H1 (cell line): ENCODE data around the gene MYRIP. TPM values are rescaled to one million over a fixed set of nuclear protein-coding genes. Genes with fewer than 3 reads are reported as not detected.

Experiments used
- CTCF ChIA-PET: fragments of 300-600 bp; sonication (Branson Sonifier 250); formaldehyde crosslinking; loops from one replicate; lab custom pipeline; 2021; ENCODE audit not compliant: partially characterized antibody; lab: Charles Lee
- POLR2A ChIA-PET: fragments of 300-600 bp; sonication (Branson Sonifier 250); formaldehyde crosslinking; loops from one replicate; lab custom pipeline; 2021; ENCODE audit warnings: inconsistent platforms; ENCODE audit not compliant: partially characterized antibody; lab: Charles Lee
- DNase-seq, 2 experiments: peaks; one replicate each; pipeline versions ENCODE4 v3.0.0 to v3.0.0-alpha.2; 2010 to 2022; ENCODE audit warnings: low spot score in 2 of 2, low read depth in 1 of 2, mixed read lengths in 1 of 2
- FAIRE-seq: peaks from 2 replicates; lab custom pipeline; 2011; peaks lifted over from hg19 to GRCh38; lab: Jason Lieb, UNC
- H2AFZ ChIP-seq: 2 replicates; pipeline ENCODE4 v1.8.1; 2012; ENCODE audit warnings: low read length, inconsistent platforms
- H2AK5ac ChIP-seq: 2 replicates; pipeline ENCODE4 v1.6.1; 2013; ENCODE audit warnings: low read depth, low read length
- H2BK120ac ChIP-seq: replicated peaks from 2 replicates; pipeline ENCODE3; 2013; ENCODE audit warnings: low read depth, low read length, inconsistent platforms
- H2BK12ac ChIP-seq: 2 replicates; pipeline ENCODE4 v1.6.1; 2013; ENCODE audit warnings: low read depth, low read length
- H2BK15ac ChIP-seq: 2 replicates; pipeline ENCODE4 v1.6.1; 2013; ENCODE audit warnings: low read length
- H2BK20ac ChIP-seq: 2 replicates; pipeline ENCODE4 v1.6.1; 2013; ENCODE audit warnings: low read length
- H2BK5ac ChIP-seq: 2 replicates; pipeline ENCODE4 v1.6.1; 2013; ENCODE audit warnings: low read depth, low read length
- H3K14ac ChIP-seq: 2 replicates; pipeline ENCODE4 v1.6.1; 2013; ENCODE audit warnings: inconsistent platforms; ENCODE audit not compliant: insufficient read length
- H3K18ac ChIP-seq: 2 replicates; pipeline ENCODE4 v1.6.1; 2013; ENCODE audit warnings: low read length; ENCODE audit errors: extremely low read depth
- H3K23ac ChIP-seq: 2 replicates; pipeline ENCODE4 v1.6.1; 2013; ENCODE audit warnings: inconsistent platforms; ENCODE audit not compliant: insufficient read length
- H3K23me2 ChIP-seq: 2 replicates; pipeline ENCODE4 v1.6.1; 2013; ENCODE audit warnings: low read depth, low read length
- H3K27ac ChIP-seq: 2 replicates; pipeline ENCODE4 v1.6.1; 2011; ENCODE audit warnings: low read depth, low read length, inconsistent platforms
- H3K27me3 ChIP-seq, 4 experiments: replicated peaks in 1 of 4; 1 replicate in 1 of 4; 2 replicates in 3 of 4; pipeline versions ENCODE4 v1.6.1 to v1.8.1; 2011 to 2013; ENCODE audit warnings: low read length in 3 of 4, mild to moderate bottlenecking in 3 of 4, inconsistent platforms in 2 of 4, mixed read lengths in 2 of 4, moderate library complexity in 1 of 4; ENCODE audit not compliant: control insufficient read depth in 3 of 4, insufficient read depth in 3 of 4; ENCODE audit errors: extremely low read depth in 1 of 4
- H3K36me3 ChIP-seq, 4 experiments: 2 replicates each; pipeline versions ENCODE4 v1.6.1 to v1.8.1; 2011 to 2013; ENCODE audit warnings: mild to moderate bottlenecking in 4 of 4, low read length in 3 of 4, moderate library complexity in 2 of 4, control low read depth in 1 of 4, inconsistent platforms in 1 of 4; ENCODE audit not compliant: insufficient read depth in 4 of 4, control insufficient read depth in 2 of 4
- H3K4ac ChIP-seq: replicated peaks from 2 replicates; pipeline ENCODE3; 2013; ENCODE audit warnings: low read length, low read depth, mixed read lengths, inconsistent platforms; ENCODE audit not compliant: insufficient read length
- H3K4me1 ChIP-seq, 4 experiments: replicated peaks in 1 of 4; 1 replicate in 1 of 4; 2 replicates in 3 of 4; pipeline versions ENCODE4 v1.6.1 to v1.8.1; 2011 to 2013; ENCODE audit warnings: low read length in 3 of 4, inconsistent platforms in 2 of 4, mixed read lengths in 1 of 4; ENCODE audit not compliant: insufficient read depth in 4 of 4, control insufficient read depth in 3 of 4
- H3K4me2 ChIP-seq, 2 experiments: 2 replicates each; pipeline versions ENCODE4 v1.6.1 to v1.8.1; 2011 to 2013; ENCODE audit warnings: low read depth in 2 of 2, low read length in 2 of 2, control low read depth in 1 of 2, inconsistent platforms in 1 of 2, mild to moderate bottlenecking in 1 of 2; ENCODE audit not compliant: insufficient read depth in 1 of 2
- H3K4me3 ChIP-seq, 4 experiments: fragments of 200-600, 300-600 bp in 1 of 4; sonication (generic), shearing (Covaris generic), sonication (Bioruptor Twin) in 1 of 4; 2 replicates each; pipeline versions ENCODE4 v1.5.1 to v1.8.1; 2011 to 2016; ENCODE audit warnings: low read length in 4 of 4, low read depth in 3 of 4, control low read depth in 2 of 4, inconsistent platforms in 2 of 4, mild to moderate bottlenecking in 2 of 4, mixed read lengths in 1 of 4, moderate library complexity in 1 of 4; ENCODE audit not compliant: insufficient read depth in 2 of 4; ENCODE audit errors: extremely low read depth in 1 of 4
- H3K56ac ChIP-seq: replicated peaks from 2 replicates; pipeline ENCODE3; 2013; ENCODE audit warnings: low read depth, mild to moderate bottlenecking, mixed read lengths, low read length, inconsistent platforms; ENCODE audit not compliant: insufficient read length
- H3K79me1 ChIP-seq: 2 replicates; pipeline ENCODE4 v1.6.1; 2013; ENCODE audit warnings: low read depth, low read length, control low read depth
- H3K79me2 ChIP-seq, 2 experiments: 2 replicates each; pipeline versions ENCODE4 v1.6.1 to v1.8.1; 2012 to 2013; ENCODE audit warnings: low read length in 2 of 2, mild to moderate bottlenecking in 2 of 2, inconsistent platforms in 1 of 2; ENCODE audit not compliant: insufficient read depth in 2 of 2, control insufficient read depth in 1 of 2
- H3K9ac ChIP-seq, 4 experiments: replicated peaks in 1 of 4; 1 replicate in 1 of 4; 2 replicates in 3 of 4; pipeline versions ENCODE4 v1.6.1 to v1.8.1; 2011 to 2013; ENCODE audit warnings: low read depth in 3 of 4, low read length in 3 of 4, control low read depth in 2 of 4, mild to moderate bottlenecking in 2 of 4, moderate library complexity in 2 of 4, inconsistent platforms in 1 of 4; ENCODE audit errors: extremely low read depth in 1 of 4
- H3K9me3 ChIP-seq, 2 experiments: 2 replicates each; pipeline versions ENCODE4 v1.6.1 to v1.8.1; 2012 to 2013; ENCODE audit warnings: mild to moderate bottlenecking in 2 of 2, moderate library complexity in 2 of 2, control low read depth in 1 of 2, inconsistent platforms in 1 of 2, low read depth in 1 of 2, low read length in 1 of 2, mixed read lengths in 1 of 2; ENCODE audit not compliant: insufficient read depth in 2 of 2
- H4K20me1 ChIP-seq, 2 experiments: replicated peaks in 1 of 2; 2 replicates each; pipeline versions ENCODE3 to v1.8.1; 2011 to 2013; ENCODE audit warnings: inconsistent platforms in 2 of 2, low read length in 2 of 2, mild to moderate bottlenecking in 1 of 2; ENCODE audit not compliant: insufficient read depth in 2 of 2, control insufficient read depth in 1 of 2
- H4K5ac ChIP-seq: 2 replicates; pipeline ENCODE4 v1.6.1; 2013; ENCODE audit warnings: low read length, low read depth, mixed read lengths, inconsistent platforms; ENCODE audit not compliant: insufficient read length
- H4K8ac ChIP-seq: 2 replicates; pipeline ENCODE4 v1.8.0; 2013; ENCODE audit warnings: mild to moderate bottlenecking, moderate library complexity, low read length, inconsistent platforms; ENCODE audit not compliant: insufficient read depth; ENCODE audit errors: extremely low read depth
- H4K91ac ChIP-seq: replicated peaks from 2 replicates; pipeline ENCODE3; 2013; ENCODE audit warnings: low read length, mixed read lengths, inconsistent platforms; ENCODE audit not compliant: insufficient read length
- ASH2L ChIP-seq: fragments of 200-600, 300-600 bp; sonication (generic); IDR thresholded peaks from one replicate; pipeline ENCODE4 v1.7.1; 2017; ENCODE audit warnings: low read length
- BCL11A ChIP-seq, 2 experiments: IDR thresholded peaks; one replicate each; pipeline ENCODE4 v1.6.1; 2011; ENCODE audit warnings: low read depth in 2 of 2, low read length in 2 of 2, mild to moderate bottlenecking in 2 of 2
- E2F6 ChIP-seq: IDR thresholded peaks from 2 replicates; pipeline ENCODE4 v1.6.1; 2012; ENCODE audit warnings: inconsistent platforms
- MAFK ChIP-seq: IDR thresholded peaks from 2 replicates; pipeline ENCODE4 v1.6.1; 2012; ENCODE audit warnings: low read depth, mild to moderate bottlenecking, improper control_type of control experiment, low read length
- MAX ChIP-seq: IDR thresholded peaks from 2 replicates; pipeline ENCODE4 v1.6.1; 2012; ENCODE audit warnings: inconsistent platforms
- SP4 ChIP-seq: IDR thresholded peaks from 2 replicates; pipeline ENCODE4 v1.6.1; 2012; ENCODE audit warnings: low read length, inconsistent platforms
- SUZ12 ChIP-seq: fragments of 200-600 bp; sonication (generic); IDR thresholded peaks from 2 replicates; pipeline ENCODE4 v1.6.1; 2012; ENCODE audit warnings: mild to moderate bottlenecking, inconsistent platforms, low read length, moderate library complexity, mixed read lengths
- TCF12 ChIP-seq: IDR thresholded peaks from 2 replicates; pipeline ENCODE4 v1.6.1; 2011; ENCODE audit warnings: low read depth, mild to moderate bottlenecking, low read length
- WGBS, 2 experiments: shearing (Covaris generic) in 1 of 2; methylation state at CpG; one replicate each; pipeline versions ENCODE4 v1.1.6 to v1.1.7; 2013 to 2015; ENCODE audit warnings: low lambda C conversion rate in 2 of 2, mixed read lengths in 2 of 2, inconsistent platforms in 1 of 2, low coverage in 1 of 2, missing lambda C conversion rate in 1 of 2; ENCODE audit not compliant: insufficient replicate concordance in 2 of 2, insufficient coverage in 1 of 2, insufficient read length in 1 of 2; ENCODE audit errors: extremely low coverage in 1 of 2, missing lambda C conversion rate in 1 of 2; 5-methylcytosine and 5-hydroxymethylcytosine counted together
- polyA plus RNA-seq, 7 experiments: library from polyadenylated mRNA; depleted of rRNA in 3 of 7; stranded (reverse) in 5 of 7; unstranded in 2 of 7; fragments of >200 nt in 5 of 7; fragments of 200-250 nt in 2 of 7; gene quantifications; 1 replicate in 5 of 7; 2 replicates in 1 of 7; 4 replicates in 1 of 7; pipeline versions ENCODE4 v1.2.1 to v1.2.3, GENCODE V29; 2011 to 2013; ENCODE audit warnings: missing spikeins in 2 of 7, mixed read lengths in 2 of 7
- total RNA-seq: library from RNA; stranded (reverse); fragmentation: NEBNext Ultra II Directional; extraction: Animal tissue kit (Norgen Biotek cat#: 25700); gene quantifications from 2 replicates; pipeline ENCODE4 v1.2.1, GENCODE V29; 2021

Gene MYRIP
- total and polyA plus RNA-seq, 2 of the 8 experiments (the other 6 are each of a cell fraction or from before 2014, with no cell fraction given) = 0.54 to 4.3 TPM

DNA sequence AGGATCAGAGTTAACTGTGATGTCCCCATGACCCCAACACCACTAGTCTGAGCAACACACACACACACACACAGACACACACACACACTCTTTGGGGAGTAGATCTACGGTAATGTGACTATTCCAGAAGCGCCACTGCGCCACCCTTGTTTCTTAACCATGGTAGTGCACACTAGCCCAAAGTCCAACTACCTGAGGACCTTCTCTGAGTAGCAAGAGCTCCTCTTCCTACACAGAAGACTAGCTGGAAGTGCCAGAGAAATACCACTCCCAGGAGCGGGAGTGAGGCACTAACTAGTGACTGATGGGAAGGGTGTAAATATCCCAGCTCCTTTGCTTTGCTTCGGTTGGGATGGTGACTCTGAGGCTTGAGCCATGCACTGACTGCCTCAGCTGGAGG, 404.1 kb downstream of the MYRIP start:
- H3K23me2 ChIP-seq = no peaks in the 10 kb centered on the region
- no peak overlapping the region for H2AFZ ChIP-seq
- no peaks in the 10 kb centered on the region; a peak in 1 of 7 replicates for H3K27me3 ChIP-seq
- no peak overlapping the region for H4K5ac ChIP-seq
- no peaks in the 10 kb centered on the region for H4K20me1 ChIP-seq
- WGBS, 2 experiments = 79% methylated on average over 5 of the region's 5 CpGs; no CpG with 5 or more reads in 1 of the 2 experiments
- no peak overlapping the region for H4K8ac ChIP-seq
- H3K4ac ChIP-seq = no peak overlapping the region
- no peak overlapping the region for H3K27ac ChIP-seq
- no peak overlapping the region for H3K14ac ChIP-seq
- no peak overlapping the region for H2AK5ac ChIP-seq
- H4K91ac ChIP-seq = no peak overlapping the region
- H3K36me3 ChIP-seq = no peaks in the 10 kb centered on the region
- H3K9ac ChIP-seq = no peak overlapping the region
- no peak overlapping the region for H2BK120ac ChIP-seq
- H3K23ac ChIP-seq = no peak overlapping the region
- no peak overlapping the region for H2BK15ac ChIP-seq
- H3K79me1 ChIP-seq = no peaks in the 10 kb centered on the region
- no peak overlapping the region for H2BK12ac ChIP-seq
- no peaks in the 10 kb centered on the region for H3K9me3 ChIP-seq
- no peak overlapping the region for H3K18ac ChIP-seq
- no peak overlapping the region for H3K4me3 ChIP-seq
- no peak for FAIRE-seq
- no peaks in the 10 kb centered on the region for H3K79me2 ChIP-seq
- H3K56ac ChIP-seq = no peak overlapping the region
- no peak overlapping the region for H2BK20ac ChIP-seq
- no peak overlapping the region for H3K4me2 ChIP-seq
- H3K4me1 ChIP-seq = no peaks in the 10 kb centered on the region
- DNase-seq = no peak
- ChIA-PET CTCF (interaction anchor here (1.1 to 1.9 kb wide), 7 partner anchors 10 to 402 kb away, joined by 3 to 5 read pairs (median 3); no protein-coding TSS in a partner anchor), POLR2A (interaction anchor here (1.1 kb wide), 1 partner anchor 9 kb away, joined by 3 read pairs; no protein-coding TSS in a partner anchor)
- no peak overlapping the region for H2BK5ac ChIP-seq
- TF ChIP-seq MAX (no peak), TCF12 (no peak), E2F6 (no peak), MAFK (no peak), BCL11A (IDR thresholded peaks at IDR 0.05; ENCODE audit: low read depth in 2 of 2, low read length in 2 of 2) (no peak), ASH2L (no peak), SUZ12 (no peak), SP4 (no peak)
